ENCODE measurements around the gene ALKBH8.

DNA sequence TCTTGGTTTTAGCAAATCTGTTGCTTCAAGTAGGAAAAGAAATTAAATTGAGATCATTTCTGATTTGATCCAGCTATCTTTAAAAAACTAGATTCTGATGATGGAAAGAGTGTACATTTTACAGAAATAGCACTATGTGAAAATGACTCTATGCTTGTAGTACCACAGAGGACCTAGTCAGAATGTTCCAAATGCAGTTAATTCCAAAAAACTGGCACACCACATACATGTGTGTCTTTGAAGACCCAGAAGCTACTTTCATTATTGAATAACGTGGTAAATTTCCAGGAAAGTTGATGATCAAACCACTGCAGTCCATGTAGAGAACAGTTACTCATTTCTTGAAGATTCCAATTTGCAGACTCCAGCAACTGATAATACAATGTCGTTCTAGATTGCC lies 29.2 kb upstream of the ALKBH8 start:
- TF ChIP-seq CTCF (IDR thresholded peaks at IDR 0.05; ENCODE audit: poor library complexity) (no peak), EZH2phosphoT487 (IDR thresholded peaks at IDR 0.05; ENCODE audit: low read depth, severe bottlenecking, unreplicated experiment) (no peak)

All from hepatocyte (in vitro differentiated cells).